Right forelimb (tissue), 1 donor: ENCODE data around the gene PLA2G4B.
"Not testable (repeated sequence)": the region's sequence is repeated elsewhere in the genome, so short reads cannot be mapped to it uniquely, and the experiment has no call there.

Experiments used
- DNase-seq: peaks from one replicate; pipeline ENCODE4 v3.0.0-alpha.2; 2018

The PLA2G4B gene

DNA sequence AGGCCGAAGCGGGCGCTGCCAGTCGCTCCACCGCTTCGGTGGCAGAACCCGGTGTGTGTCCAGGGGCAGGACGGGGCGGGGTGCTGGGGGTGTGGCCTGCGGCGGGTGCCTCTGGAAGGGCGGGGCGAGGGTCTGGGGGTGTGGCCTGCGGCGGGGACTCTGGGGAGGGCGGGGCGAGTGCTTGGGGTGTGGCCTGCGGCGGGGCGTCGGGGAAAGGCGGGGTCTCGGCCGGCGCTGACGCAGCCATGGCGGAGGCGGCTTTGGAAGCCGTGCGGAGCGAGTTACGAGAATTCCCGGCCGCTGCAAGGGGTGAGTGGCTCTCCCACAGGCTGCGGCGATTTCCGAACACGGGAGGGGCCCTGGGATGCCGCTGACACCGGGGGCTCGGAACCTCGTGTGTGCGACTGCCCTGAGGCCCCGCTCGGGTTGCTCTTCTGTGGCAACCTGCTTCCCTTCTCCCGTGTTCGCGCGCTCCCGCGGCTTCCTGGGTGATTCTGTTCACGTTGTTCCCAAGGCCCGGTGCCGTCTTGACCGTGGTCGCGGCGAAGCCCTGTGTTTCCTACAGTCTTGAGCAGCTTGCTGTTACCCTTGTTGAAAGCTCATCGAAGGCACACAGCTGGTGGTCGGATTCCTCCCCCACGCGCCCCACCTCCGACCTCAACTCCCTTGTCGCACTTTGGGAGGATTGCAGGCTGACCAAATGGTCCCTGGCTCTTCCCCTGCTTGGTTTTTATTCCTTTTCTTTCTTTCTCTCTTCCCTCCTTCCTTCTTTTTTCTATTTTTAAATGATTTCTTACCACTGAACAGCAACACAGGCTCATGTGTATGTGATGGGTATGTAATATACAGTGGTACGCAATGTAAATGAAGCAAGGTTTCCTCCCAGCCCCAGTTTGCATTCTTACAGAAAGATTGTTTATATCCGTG, 10.5 kb upstream of the PLA2G4B start, which contains the start of gene JMJD7:
Gene JMJD7, plus strand, starts transcription at position 213 of the 927 bp plus-strand sequence. Its CDS starts 33 bp downstream, at position 246.
- DNase-seq = peak; percentile 98

DNA sequence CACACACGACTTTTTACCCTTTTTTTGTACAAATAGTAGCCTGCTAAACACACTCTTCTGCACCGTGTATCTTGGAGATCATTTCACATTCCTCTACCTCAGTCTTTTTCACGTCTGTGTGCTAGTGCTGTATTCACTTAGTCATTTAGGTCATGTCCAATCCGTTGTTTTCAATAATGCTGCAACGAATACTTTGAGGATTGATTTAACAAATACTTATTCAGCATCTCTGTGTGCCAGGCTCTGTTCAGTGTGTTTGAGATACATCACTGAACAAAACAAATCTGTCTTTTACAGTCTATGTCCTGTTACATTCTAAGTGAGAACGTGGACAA, 9.9 kb upstream of the PLA2G4B start:
- DNase-seq = no peak

DNA sequence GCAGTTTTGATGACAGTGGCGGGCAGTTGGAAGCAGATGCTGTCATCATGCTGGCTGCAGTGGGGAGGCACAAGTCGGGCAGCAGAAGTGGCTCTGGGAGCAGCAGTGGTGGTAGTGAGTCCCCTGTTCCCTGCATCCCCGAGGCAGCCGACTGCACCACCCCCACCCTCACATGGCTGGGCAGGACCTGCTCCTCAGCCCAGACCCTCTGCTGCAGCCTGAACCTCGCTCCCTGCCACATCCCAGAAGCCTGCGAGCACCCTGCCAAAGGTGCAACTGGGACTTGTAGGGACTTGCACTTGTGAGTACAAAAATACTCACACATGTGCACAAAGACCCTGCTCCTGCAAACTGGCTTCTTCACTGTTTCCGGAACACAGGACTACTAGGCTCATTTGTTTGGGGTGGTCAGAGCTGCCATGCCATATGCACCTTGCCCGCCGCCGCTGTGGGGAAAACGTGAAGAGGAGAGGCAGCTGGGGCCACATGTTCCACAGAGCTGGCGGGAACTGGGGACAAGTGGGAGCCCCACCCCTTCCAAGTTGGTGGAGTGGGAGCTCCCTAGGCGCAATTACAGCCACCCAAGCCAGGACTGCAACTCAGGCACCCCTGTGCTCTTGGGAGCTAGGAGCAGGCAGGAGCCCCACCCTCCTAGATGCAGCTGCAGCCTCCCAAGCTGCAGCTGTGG, 8.5 kb upstream of the PLA2G4B start:
- DNase-seq = no peak

DNA sequence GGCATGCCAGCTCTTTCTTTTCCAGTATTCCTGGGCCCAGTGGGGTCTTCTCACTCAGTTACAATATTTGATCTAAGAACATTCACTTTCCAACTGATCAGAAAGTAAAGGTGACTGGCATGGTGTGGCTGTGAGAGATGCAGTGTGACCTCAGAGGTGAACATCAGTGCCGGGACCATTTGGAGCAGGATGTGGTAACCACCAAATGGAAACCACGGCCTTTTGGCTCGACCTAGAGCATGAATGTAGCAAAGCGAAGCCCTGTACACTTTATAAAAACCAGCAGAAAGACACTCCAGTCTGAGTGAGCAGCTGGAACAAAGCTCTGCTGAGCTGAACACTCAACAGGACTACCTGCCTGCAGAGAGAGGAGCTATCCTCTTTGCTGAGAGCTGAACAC, 7.4 kb upstream of the PLA2G4B start:
- not testable (repeated sequence) for DNase-seq

DNA sequence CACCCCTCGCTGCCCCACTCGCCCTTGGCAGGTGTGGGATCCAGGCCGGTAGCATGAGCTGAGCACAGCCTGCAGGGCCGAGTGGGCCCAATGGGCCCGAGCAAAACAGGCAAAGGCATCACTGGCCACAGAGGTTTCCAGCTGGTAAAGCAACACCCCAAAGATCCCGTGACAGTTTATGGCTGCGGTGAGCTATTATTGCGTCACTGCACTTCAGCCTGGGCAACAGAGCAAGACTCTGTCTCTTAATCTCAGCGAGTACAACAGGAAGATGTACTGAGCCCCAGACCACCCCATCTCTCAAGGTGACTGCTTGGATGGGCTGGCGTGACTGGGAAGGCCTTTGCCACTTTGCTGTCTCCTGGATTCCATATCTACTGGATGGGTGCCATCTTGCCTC, 6.4 kb upstream of the PLA2G4B start:
- no peak for DNase-seq

DNA sequence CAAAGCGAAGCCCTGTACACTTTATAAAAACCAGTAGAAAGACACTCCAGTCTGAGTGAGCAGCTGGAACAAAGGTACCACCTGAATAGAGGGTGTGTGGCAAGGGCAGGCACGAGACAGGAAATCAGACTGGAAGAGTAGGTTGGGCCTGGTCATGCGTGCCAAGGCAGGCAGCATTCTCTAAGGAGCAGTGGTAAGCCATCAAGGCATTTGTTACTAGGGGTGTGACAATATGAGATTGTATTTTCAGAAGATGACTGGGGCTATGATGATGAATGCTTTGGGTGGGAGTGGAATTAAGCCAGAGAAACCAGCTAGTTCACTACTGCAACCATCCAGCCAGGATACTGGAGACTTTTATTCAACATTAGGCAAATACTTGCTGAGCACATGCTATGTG, 5.8 kb upstream of the PLA2G4B start:
- DNase-seq = no peak

DNA sequence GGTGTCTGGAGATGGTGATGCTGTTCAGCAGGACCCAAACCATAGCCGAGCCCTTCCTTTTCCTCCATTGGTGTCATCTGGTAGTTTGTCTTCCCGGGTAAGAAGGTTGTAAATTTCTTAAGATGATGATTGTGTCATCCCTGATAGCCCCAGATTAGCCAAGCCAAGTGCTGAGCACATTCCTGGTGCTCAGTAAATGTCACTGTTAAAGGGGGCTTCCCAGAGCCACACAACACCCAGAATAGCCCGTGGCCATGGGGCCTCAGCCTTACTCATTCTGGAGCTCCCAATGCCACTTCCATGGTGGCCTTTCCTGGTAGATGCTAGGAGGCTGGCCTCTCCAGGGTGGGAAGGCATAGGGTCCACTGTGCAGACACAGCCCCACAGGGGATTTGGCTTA, 4.6 kb upstream of the PLA2G4B start:
- DNase-seq = no peak

DNA sequence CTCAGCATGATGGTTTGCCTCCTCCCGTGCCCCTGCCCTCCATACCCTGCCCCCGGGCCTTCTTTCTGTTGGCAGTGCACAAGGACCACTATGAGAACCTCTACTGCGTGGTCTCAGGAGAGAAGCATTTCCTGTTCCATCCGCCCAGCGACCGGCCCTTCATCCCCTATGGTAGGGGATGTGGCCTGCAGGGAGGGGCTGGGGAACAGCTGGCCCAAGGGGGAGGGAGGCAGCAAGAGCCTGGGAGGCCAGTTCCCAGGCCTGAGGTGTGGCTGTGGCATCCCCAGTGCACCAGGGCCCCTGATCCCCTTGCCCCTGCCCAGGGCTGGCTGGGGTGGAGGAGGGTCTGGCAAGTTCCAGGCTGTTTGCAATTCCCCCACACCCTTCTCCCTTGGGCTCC, 2.6 kb upstream of the PLA2G4B start:
- DNase-seq = no peak

DNA sequence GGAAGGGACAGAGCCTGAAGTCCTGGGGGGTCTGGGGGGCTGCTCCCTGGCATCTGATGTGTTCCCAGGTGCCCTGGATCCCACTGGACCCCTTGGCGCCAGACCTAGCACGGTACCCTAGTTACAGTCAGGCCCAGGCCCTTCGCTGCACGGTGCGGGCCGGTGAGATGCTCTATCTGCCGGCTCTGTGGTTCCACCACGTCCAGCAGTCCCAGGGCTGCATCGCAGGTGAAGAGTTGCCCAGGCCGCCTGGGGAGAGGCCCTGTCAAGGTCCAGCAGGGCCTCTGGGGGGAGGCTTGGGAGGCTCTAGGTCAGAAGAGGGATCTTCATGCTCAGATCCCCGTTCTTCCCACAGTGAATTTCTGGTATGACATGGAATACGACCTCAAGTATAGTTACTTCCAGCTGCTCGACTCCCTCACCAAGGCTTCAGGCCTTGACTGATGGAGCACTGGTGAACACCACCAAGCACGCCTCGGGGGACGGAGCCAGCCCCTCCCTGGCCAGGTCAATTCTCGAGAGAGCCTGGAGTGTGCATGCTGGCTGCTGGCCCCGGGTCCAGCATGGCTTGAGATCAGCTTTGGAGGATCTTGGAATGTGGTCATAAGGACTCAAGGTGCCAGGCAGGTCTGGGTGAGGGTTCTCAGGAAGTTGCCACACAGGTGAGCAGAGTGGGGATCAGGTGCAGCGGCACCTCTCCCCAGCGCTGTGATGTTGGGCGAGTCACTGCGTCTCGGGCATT, 1.8 kb upstream of the PLA2G4B start:
- no peak for DNase-seq

DNA sequence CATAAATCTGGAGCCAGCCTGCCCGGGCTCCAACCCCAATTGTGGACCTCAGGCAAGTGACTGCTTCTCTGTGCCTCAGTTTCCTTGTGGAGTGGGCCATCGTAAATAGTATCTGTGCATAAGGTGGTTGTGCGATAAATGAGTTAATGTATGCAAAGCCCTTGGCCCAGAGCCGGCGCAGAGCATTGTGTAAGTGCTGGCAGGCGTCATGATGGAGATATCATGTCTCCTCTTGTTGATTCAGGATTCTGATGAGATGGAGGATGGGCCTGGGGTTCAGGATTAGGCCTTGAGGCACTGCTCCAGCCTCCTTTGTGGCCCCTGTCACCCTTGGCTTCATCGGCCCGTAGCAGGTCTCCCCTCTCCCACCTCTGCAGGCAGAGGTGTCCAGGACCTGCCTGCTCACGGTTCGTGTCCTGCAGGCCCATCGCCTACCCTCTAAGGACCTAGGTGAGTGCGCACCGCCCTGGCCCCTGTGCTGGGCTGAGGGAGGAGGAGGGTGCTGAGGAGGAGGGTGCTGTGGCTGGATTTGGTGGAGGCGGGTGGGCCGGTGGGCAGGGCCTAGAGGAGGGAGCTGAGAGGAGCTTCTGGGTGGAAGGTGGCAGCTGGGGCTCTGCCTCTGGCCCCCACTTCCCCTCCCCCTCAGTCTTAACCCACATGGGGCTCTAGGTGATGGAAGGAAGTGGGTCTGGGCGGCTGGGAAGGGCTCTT, 1.3 kb downstream of the PLA2G4B start:
- DNase-seq = no peak

DNA sequence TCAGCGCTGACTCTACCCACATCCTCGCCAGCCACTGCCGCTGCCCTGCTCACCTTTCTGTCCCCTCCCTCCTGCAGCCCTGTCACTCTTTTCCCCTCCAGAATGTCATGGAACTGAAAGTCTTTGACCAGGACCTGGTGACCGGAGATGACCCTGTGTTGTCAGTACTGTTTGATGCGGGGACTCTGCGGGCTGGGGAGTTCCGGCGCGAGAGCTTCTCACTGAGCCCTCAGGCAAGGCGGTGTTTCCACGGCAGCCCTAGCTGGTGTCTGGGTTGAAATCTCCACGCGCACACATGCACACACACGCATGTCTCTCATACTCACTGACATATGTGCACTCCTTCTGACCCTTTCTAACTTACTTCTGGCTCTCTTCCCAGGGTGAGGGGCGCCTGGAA, 2.0 kb downstream of the PLA2G4B start:
- DNase-seq = no peak

DNA sequence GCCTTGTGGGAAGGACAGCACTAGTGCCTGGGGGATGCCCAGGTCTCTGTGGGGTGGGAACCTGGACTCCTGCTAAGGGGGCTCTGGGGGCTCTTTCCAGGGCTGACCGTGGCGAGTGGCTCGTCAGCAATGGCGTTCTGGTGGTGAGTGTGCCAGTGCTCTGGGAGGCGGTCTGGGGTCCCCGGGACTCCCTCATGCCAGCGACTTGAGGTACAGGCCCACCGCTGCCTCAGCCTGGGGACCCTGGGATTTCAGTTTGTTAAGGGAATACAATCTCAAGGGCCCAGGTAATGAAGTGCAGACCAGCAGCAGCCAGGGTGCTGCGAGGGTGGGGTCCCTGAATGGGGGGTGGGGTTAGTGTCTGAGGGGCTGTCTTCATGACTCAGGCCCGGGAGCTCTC, 2.5 kb downstream of the PLA2G4B start:
- no peak for DNase-seq

DNA sequence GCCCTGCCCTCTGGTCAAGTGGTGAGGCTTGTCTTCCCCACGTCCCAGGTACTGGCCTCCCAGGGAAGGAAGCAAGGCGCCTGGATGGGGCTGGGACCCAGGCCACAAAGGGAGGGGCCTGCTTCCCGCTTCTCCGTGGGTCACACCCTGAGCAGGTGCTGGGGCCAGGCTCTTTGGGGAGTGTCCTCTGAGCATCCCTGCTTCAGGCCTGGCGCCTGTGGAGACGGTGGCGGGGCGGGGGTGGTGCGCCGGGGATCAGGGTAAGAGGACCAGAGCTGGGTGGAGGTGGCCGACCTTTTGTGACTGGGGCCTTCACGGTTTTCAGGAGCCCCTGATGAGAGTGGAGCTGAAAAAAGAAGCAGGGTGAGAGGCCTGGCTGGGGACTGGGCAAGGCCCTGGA, 3.6 kb downstream of the PLA2G4B start:
- DNase-seq = no peak

DNA sequence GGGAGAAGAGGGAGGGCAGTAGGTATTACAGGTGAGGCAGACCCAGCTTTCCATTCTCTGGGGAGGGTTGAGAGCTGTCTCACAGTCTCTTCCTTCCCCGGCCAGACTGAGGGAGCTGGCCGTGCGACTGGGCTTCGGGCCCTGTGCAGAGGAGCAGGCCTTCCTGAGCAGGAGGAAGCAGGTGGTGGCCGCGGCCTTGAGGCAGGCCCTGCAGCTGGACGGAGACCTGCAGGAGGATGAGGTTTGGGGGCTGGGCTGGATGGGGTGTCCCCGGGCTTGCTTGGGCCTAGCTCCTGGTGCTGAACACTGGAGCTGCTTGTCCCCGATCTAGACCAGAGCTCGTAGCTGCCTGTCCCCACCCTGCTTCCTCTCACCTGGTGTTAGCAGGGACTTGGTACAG, 4.9 kb downstream of the PLA2G4B start:
- no peak for DNase-seq

DNA sequence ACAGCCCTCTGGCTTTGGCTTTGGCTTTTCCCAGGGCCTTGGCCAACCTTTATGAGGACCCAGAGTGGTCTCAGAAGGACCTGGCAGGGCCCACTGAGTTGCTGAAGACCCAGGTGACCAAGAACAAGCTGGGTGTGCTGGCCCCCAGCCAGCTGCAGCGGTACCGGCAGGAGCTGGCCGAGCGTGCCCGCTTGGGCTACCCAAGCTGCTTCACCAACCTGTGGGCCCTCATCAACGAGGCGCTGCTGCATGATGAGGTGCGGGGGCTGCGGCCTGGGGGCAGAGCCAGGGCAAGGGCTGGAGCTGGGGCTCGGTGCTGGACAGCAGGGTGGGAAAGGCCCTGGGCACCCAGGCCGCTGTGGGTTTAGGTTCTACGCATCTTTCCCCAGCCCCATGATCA, 6.2 kb downstream of the PLA2G4B start:
- no peak for DNase-seq

DNA sequence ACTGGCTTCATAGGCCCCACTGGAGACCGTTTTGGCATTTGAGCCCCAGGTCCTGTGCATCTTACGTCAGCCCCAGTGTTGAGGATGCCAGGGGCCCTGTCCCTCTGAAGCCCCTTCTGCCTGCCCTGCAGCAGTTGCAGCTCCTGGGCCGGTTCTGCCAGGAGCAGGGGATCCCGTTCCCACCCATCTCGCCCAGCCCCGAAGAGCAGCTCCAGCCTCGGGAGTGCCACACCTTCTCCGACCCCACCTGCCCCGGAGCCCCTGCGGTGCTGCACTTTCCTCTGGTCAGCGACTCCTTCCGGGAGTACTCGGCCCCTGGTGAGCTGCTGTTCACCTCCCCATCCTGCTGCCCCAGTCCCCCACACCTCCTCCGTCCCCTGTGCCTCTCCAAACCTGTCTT, 8.6 kb downstream of the PLA2G4B start:
- DNase-seq = no peak

DNA sequence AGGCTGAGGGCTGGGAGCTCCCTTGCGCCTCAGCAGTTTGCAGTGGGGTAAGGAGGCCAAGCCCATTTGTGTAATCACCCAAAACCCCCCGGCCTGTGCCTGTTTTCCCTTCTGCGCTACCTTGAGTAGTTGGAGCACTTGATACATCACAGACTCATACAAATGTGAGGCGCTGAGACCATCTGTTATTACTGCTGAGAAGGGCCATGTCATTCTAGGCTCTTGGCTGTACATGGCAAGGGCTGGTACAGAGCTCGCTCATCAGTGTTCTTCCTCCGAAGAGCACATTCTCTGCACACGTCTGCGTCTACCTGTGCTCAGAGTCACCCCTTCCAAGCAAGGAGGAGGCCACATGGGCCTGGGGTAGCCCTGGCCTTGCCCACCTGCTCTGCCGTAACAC, 9.3 kb downstream of the PLA2G4B start:
- no peak for DNase-seq

DNA sequence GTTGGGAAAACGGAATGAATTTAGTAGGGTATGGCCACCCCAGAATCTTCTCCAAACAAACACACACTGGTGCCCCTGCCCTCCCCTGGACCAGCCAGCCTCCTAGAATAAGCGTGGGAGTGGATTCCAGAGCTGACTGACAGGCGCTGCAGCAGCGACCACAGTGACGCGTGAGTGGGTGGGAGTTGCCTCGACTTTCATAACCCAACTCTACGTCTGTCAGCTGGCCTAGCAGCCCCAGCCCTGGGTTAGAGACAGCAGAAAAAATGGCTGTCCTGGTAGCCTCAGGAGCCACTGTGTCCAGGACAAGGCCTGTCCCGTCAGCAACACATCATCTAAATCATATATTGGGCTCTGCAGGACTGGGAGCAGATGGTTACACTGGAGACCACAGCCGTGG, 10.0 kb downstream of the PLA2G4B start:
- DNase-seq = no peak

DNA sequence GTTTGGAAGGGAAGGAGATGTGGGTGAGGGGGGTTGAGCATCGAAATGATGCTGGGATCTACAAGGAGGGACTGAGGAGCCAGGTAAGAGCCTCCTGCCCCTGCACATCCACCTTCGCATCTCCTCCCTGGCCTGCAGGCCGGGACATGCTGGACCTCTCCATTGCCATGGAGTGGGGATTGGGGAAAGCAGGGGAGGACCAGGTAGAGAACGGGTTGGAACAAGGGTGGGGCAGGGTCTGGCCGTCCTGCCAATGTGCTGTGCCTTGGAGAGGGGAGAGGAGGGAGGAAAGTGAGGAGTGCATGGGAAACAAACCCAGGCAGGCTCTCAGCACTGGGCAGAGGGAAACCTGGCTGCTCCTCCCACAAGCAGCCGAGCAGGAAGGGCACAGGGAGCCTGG, 10.6 kb downstream of the PLA2G4B start:
- DNase-seq = no peak

DNA sequence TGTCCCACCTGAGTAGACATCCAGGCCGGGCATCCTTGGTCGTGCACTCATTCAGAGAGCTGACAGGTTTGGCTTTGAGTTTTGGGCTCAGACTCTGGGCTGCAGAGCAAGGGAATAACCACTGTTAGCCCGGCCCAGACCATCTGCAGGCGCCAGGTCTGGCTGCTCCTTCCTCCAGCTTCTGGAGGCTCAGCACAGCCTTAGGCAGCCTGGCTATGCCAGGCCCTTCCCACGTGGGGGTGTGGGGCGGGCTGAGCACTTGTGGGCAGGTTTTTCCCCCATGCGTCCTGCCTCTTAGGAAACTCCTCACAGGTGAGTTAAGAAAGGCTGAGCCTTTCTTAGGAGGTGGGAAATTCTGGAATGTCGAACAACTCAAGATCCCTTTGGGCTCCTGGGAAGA, 11.2 kb downstream of the PLA2G4B start:
- DNase-seq = no peak

DNA sequence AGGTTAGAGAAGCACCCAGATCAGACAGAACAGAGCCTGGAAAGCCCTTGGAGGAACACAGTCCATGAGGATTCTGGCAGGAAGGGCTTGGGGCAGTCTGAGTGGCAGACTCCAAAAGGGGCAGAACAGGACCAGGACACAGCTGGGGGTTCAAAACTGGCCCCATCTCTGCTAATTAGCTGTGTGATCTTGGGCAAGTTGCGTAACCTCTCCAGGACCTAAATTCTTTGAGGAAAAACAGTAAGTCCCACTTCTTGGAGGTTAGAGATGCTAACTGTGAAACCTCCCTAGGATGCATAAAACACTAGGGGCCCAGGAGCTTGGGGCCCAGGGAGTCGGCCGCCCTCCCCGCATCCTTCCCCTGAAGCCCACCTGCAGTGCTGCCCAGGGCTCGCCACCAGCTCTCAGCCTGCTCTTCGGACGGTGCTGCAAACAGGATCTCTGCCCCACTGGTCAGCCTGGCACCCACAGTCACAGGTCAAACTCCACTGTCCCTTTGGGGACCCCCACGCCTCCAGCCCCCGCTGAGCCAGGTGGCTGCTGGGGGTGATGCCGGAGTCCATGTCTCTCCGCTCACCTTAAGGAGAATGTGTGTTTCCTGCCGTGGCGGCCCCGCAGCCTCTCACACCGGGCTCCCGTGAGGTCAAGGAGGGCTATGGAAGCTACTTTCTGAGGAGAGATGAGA, 12.0 kb downstream of the PLA2G4B start:
- DNase-seq = no peak

DNA sequence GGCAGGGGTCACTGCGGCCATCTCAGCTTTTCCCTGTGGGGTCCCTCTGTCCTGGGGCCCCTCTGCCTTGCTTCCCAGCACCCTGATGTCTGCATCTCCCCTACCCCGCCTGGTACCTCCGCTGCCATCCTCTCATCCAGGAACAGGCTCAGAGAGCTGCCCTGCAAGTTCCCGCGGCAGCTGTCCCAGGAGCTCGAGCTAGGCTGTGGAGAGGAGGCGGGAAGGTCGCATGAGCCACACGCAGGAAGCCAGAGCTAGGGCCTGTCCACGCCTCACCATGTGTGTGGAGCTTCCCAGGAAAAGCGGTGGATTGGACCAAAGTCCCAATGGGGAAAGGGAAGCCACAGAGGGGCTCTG, 12.5 kb downstream of the PLA2G4B start:
- no peak for DNase-seq
